ENCODE measurements around the gene COL9A1. TPM values are rescaled to one million over a fixed set of nuclear protein-coding genes. Genes with fewer than 3 reads are reported as not detected.

Gene COL9A1
- total RNA-seq, 1 experiment from 2014 or later = not detected

GRCh38 chr6:70216767-70217166, 86.1 kb downstream of the COL9A1 start:
- Histone ChIP-seq H3K9ac (ENCODE audit: low read length) (no peak overlapping the region), H3K4me3 (replicated peaks in 1 of 2; ENCODE audit: low read depth in 1 of 2, low read length in 2 of 2) (no peak overlapping the region), H3K27me3 (ENCODE audit: insufficient read depth, low read length) (peaks cover 62% of the 10 kb centered on the region), H3K36me3 (ENCODE audit: control insufficient read depth in 1 of 2, insufficient read depth in 2 of 2, low read length in 2 of 2) (no peaks in the 10 kb centered on the region), H4K20me1 (ENCODE audit: insufficient read depth) (no peaks in the 10 kb centered on the region), H2AFZ (ENCODE audit: low read depth, low read length, poor library complexity, severe bottlenecking) (no peak overlapping the region), H3K79me2 (ENCODE audit: insufficient read depth, low read length) (no peaks in the 10 kb centered on the region), H3K9me2 (ENCODE audit: insufficient read depth) (no peaks in the 10 kb centered on the region), H3K9me3 (ENCODE audit: control insufficient read depth in 1 of 2, insufficient read depth in 1 of 2, low read depth in 1 of 2, low read length in 2 of 2) (no peaks in the 10 kb centered on the region), H3K4me2 (ENCODE audit: low read length) (no peak overlapping the region), H3K4me1 (ENCODE audit: control insufficient read depth in 1 of 2, insufficient read depth in 2 of 2, low read length in 2 of 2) (no peaks in the 10 kb centered on the region), H3K27ac (ENCODE audit: low read depth, low read length) (no peak overlapping the region)
- ATAC-seq (no peak), DNase-seq (ENCODE audit: low read depth, low spot score) (no peak)
- ChIA-PET POLR2A (no interaction called here), RAD21 (ENCODE audit: low non-redundant PET in 1 of 2, low total read pairs in 2 of 2, uncharacterized antibody in 2 of 2, unreplicated experiment in 2 of 2) (no interaction called here), CTCF (no interaction called here)
- TF ChIP-seq CTCF (IDR thresholded peaks at IDR 0.05 in 2 of 3, conservative IDR thresholded peaks at IDR 0.05 in 1 of 3; ENCODE audit: borderline replicate concordance in 1 of 3, insufficient read depth in 1 of 3, low read depth in 2 of 3, low read length in 2 of 3) = no peak
- no peak for TF ChIP-seq POLR2AphosphoS5 (IDR thresholded peaks at IDR 0.05; ENCODE audit: low read depth, low read length)
- no peak for TF ChIP-seq ZFX (IDR thresholded peaks at IDR 0.05)
- no peak for TF ChIP-seq SP1 (IDR thresholded peaks at IDR 0.05; ENCODE audit: low read depth)
- no peak for TF ChIP-seq SIN3A (IDR thresholded peaks at IDR 0.05; ENCODE audit: low read depth)
- no peak for TF ChIP-seq POLR2A (IDR thresholded peaks at IDR 0.05; ENCODE audit: borderline replicate concordance, extremely low read depth, insufficient read depth, insufficient read length)
- TF ChIP-seq EGR1 (IDR thresholded peaks at IDR 0.05; ENCODE audit: low read depth) = no peak
- TF ChIP-seq ATF3 (IDR thresholded peaks at IDR 0.05) = no peak
- no peak for TF ChIP-seq ELF1 (IDR thresholded peaks at IDR 0.05; ENCODE audit: borderline replicate concordance, low read depth)
- no peak for TF ChIP-seq MAX (IDR thresholded peaks at IDR 0.05)
- no peak for TF ChIP-seq SRF (IDR thresholded peaks at IDR 0.05; ENCODE audit: low read depth)
- no peak for TF ChIP-seq ZBTB33 (IDR thresholded peaks at IDR 0.05; ENCODE audit: extremely low read depth, insufficient replicate concordance, low read length)
- TF ChIP-seq FOSL1 (IDR thresholded peaks at IDR 0.05; ENCODE audit: low read depth) = no peak
- no peak for TF ChIP-seq EZH2 (IDR thresholded peaks at IDR 0.05)
- intact Hi-C loops (cut with micrococcal nuclease) = no loop called here
- BruUV-seq (replicated peaks) = no TSS peak

Data from HCT116 (cell line).